Right lung (tissue), 5 donors: ENCODE measurements around the gene ADRB2. TPM values are rescaled to one million over a fixed set of nuclear protein-coding genes. Genes with fewer than 3 reads are reported as not detected.

Experiments
- DNase-seq, 2 donors: peaks; one replicate each; pipeline ENCODE4 v3.0.0-alpha.2; 2013
- polyA plus RNA-seq, 5 donors: library from polyadenylated mRNA; unstranded; fragments of 120-200 nt; gene quantifications; one replicate each; pipeline versions ENCODE4 v1.2.1 to v1.2.3, GENCODE V29; 2013; ENCODE audit warnings: inconsistent platforms in 1 of 5, low replicate concordance in 1 of 5; ENCODE audit not compliant: insufficient read length in 5 of 5, insufficient read depth in 1 of 5

Gene ADRB2
- polyA plus RNA-seq, 5 donors = 0.94 to 1.7 (median 1.6) TPM

GRCh38 chr5:148829734-148830133, 3.3 kb downstream of the ADRB2 start:
- DNase-seq = no peak

GRCh38 chr5:148830211-148830610, 3.8 kb downstream of the ADRB2 start:
- no peak for DNase-seq

GRCh38 chr5:148831590-148832565, 5.5 kb downstream of the ADRB2 start:
- no peak for DNase-seq

GRCh38 chr5:148833122-148833521, 6.7 kb downstream of the ADRB2 start:
- DNase-seq = no peak

GRCh38 chr5:148833925-148834324, 7.5 kb downstream of the ADRB2 start:
- DNase-seq = no peak

GRCh38 chr5:148834689-148835088, 8.3 kb downstream of the ADRB2 start:
- DNase-seq = no peak

- no peak for DNase-seq
Observed at GRCh38 chr5:148836272-148837250, 10.2 kb downstream of the ADRB2 start.

- DNase-seq = no peak
Observed at GRCh38 chr5:148837383-148837782, 11.0 kb downstream of the ADRB2 start.

- DNase-seq = no peak
Observed at GRCh38 chr5:148838357-148838756, 11.9 kb downstream of the ADRB2 start.

GRCh38 chr5:148839960-148840359, 13.5 kb downstream of the ADRB2 start:
- DNase-seq = no peak

GRCh38 chr5:148840531-148840930, 14.1 kb downstream of the ADRB2 start:
- no peak for DNase-seq

GRCh38 chr5:148841519-148841918, 15.1 kb downstream of the ADRB2 start:
- no peak for DNase-seq

GRCh38 chr5:148842161-148842560, 15.8 kb downstream of the ADRB2 start:
- DNase-seq = no peak

GRCh38 chr5:148843510-148844318, 17.3 kb downstream of the ADRB2 start:
- DNase-seq = no peak

GRCh38 chr5:148844433-148845280, 18.2 kb downstream of the ADRB2 start:
- DNase-seq = no peak

GRCh38 chr5:148846930-148847329, 20.5 kb downstream of the ADRB2 start:
- no peak for DNase-seq

GRCh38 chr5:148847456-148847855, 21.0 kb downstream of the ADRB2 start:
- no peak for DNase-seq

GRCh38 chr5:148848393-148849031, 22.1 kb downstream of the ADRB2 start:
- DNase-seq = no peak

GRCh38 chr5:148849461-148849860, 23.1 kb downstream of the ADRB2 start:
- no peak for DNase-seq

GRCh38 chr5:148850836-148851235, 24.4 kb downstream of the ADRB2 start:
- no peak for DNase-seq
